SK-N-SH treated with all-trans-retinoic acid at 6 μM for 48 hours (cell line): ENCODE data around the gene ENTR1.
A peak's percentile ranks its signal among the peaks of the same experiment; 100 is the strongest.

Source experiments
- ATAC-seq: fragments of 200-7000 bp; cut with Tn5 transposase; 3 replicates; pipeline ENCODE4 v1.9.1; 2020; ENCODE audit warnings: mild to moderate bottlenecking, moderate library complexity
- ARNTL ChIP-seq: fragments of 450-650 bp; formaldehyde crosslinking; IDR thresholded peaks from 2 replicates; pipeline ENCODE4 v1.5.0; 2020; ENCODE audit warnings: low read depth, mild to moderate bottlenecking, moderate library complexity, borderline replicate concordance
- BACH2 ChIP-seq: fragments of 250-450 bp; sonication (Bioruptor Pico); IDR thresholded peaks from 2 replicates; pipeline ENCODE4 v1.9.0; 2021; ENCODE audit warnings: mild to moderate bottlenecking, borderline replicate concordance
- CSDC2 ChIP-seq: fragments of 250-450 bp; sonication (Bioruptor Pico); IDR thresholded peaks from 2 replicates; pipeline ENCODE4 v1.5.0; 2020; ENCODE audit warnings: mild to moderate bottlenecking, moderate library complexity
- ESRRG ChIP-seq: fragments of 250-450 bp; sonication (Bioruptor Pico); IDR thresholded peaks from 2 replicates; pipeline ENCODE4 v1.6.1; 2021; ENCODE audit warnings: mild to moderate bottlenecking
- GLIS3 ChIP-seq: fragments of 250-450 bp; sonication (Bioruptor Pico); IDR thresholded peaks from 2 replicates; pipeline ENCODE4 v1.5.0; 2020; ENCODE audit warnings: mild to moderate bottlenecking, moderate library complexity
- OSR1 ChIP-seq: fragments of 250-450 bp; sonication (Bioruptor Pico); IDR thresholded peaks from 2 replicates; pipeline ENCODE4 v1.8.0; 2022; ENCODE audit warnings: moderate library complexity, mild to moderate bottlenecking, inconsistent platforms
- POU6F1 ChIP-seq: fragments of 250-450 bp; sonication (Bioruptor Pico); IDR thresholded peaks from 2 replicates; pipeline ENCODE4 v1.8.0; 2021; ENCODE audit warnings: low read depth, mild to moderate bottlenecking, moderate library complexity, borderline replicate concordance
- PPARA ChIP-seq: fragments of 250-450 bp; sonication (Bioruptor Pico); IDR thresholded peaks from 2 replicates; pipeline ENCODE4 v1.5.0; 2020; ENCODE audit warnings: mild to moderate bottlenecking, borderline replicate concordance
- RARB ChIP-seq: fragments of 250-450 bp; sonication (Bioruptor Pico); IDR thresholded peaks from 2 replicates; pipeline ENCODE4 v1.8.0; 2021; ENCODE audit warnings: mild to moderate bottlenecking, moderate library complexity
- SNAI2 ChIP-seq: fragments of 250-450 bp; sonication (Bioruptor Pico); IDR thresholded peaks from 2 replicates; pipeline ENCODE4 v1.5.0; 2020; ENCODE audit warnings: mild to moderate bottlenecking, moderate library complexity
- TCF4 ChIP-seq: fragments of 250-450 bp; sonication (Bioruptor Pico); IDR thresholded peaks from 2 replicates; pipeline ENCODE4 v1.8.0; 2021; ENCODE audit warnings: mild to moderate bottlenecking, moderate library complexity, borderline replicate concordance
- TSHZ2 ChIP-seq: fragments of 250-450 bp; sonication (Bioruptor Pico); IDR thresholded peaks from 2 replicates; pipeline ENCODE4 v1.5.0; 2020; ENCODE audit warnings: mild to moderate bottlenecking, moderate library complexity
- ZC3H10 ChIP-seq: fragments of 250-450 bp; sonication (Bioruptor Pico); IDR thresholded peaks from 2 replicates; pipeline ENCODE4 v1.5.1; 2021; ENCODE audit warnings: mild to moderate bottlenecking, moderate library complexity
- ZFP3 ChIP-seq: fragments of 250-450 bp; sonication (Bioruptor Pico); IDR thresholded peaks from 2 replicates; pipeline ENCODE4 v1.5.0; 2020; ENCODE audit warnings: mild to moderate bottlenecking, moderate library complexity
- ZFP30 ChIP-seq: fragments of 450-650 bp; formaldehyde crosslinking; IDR thresholded peaks from 2 replicates; pipeline ENCODE4 v1.5.0; 2022; ENCODE audit warnings: mild to moderate bottlenecking, moderate library complexity
- ZNF70 ChIP-seq: fragments of 450-650 bp; formaldehyde crosslinking; IDR thresholded peaks from 2 replicates; pipeline ENCODE4 v1.5.0; 2020; ENCODE audit warnings: mild to moderate bottlenecking, moderate library complexity
- TF ChIP-seq, protein P1 (sequence below): fragments of 250-450 bp; sonication (Bioruptor Pico); IDR thresholded peaks from 2 replicates; pipeline ENCODE4 v1.8.0; 2020; ENCODE audit warnings: mild to moderate bottlenecking, moderate library complexity, borderline replicate concordance
- TF ChIP-seq, protein P2 (sequence below): fragments of 250-450 bp; sonication (Bioruptor Pico); IDR thresholded peaks from 2 replicates; pipeline ENCODE4 v1.5.1; 2021; ENCODE audit warnings: mild to moderate bottlenecking, moderate library complexity

ENTR1 gene

GRCh38 chr9:136366826-136367225, 43.6 kb downstream of the ENTR1 start (continued):
- TF ChIP-seq ARNTL (CRISPR knock-in tag) (no peak), SNAI2 (CRISPR knock-in tag) (no peak), ZC3H10 (no peak)
- TF ChIP-seq, all 23 proteins: peak for 0

DNA sequence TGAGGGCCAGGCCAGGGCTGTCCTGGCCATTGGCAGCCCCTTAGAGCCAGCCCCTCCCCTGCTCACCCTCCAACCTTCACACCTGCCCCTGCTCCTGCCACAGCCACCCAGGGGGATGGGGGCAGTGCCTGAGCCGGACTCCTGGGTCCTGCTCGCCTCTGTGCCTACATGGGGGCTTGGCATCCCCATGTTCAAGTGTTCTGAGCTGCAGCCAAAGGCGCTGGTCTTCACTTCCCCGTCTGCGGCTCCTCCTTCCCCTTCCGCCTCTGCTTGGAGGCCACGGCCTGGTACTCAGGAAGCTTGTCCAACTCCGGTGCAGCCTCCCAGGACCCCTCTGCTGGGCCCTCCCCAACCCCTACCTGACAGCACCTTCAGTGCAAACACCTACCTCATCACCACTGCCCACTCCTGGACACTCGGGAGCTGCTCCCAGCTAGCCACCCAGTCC, 44.6 kb downstream of the ENTR1 start:
- TF ChIP-seq ZFP3 (CRISPR knock-in tag) (no peak), CSDC2 (CRISPR knock-in tag) (no peak), TSHZ2 (CRISPR knock-in tag) (no peak), PPARA (CRISPR knock-in tag) (no peak), POU6F1 (CRISPR knock-in tag) (no peak), ZNF70 (CRISPR knock-in tag) (no peak), ARNTL (CRISPR knock-in tag) (no peak), GLIS3 (no peak), RARB (CRISPR knock-in tag) (no peak), ESRRG (CRISPR knock-in tag) (no peak)
- TF ChIP-seq, protein P1, sequence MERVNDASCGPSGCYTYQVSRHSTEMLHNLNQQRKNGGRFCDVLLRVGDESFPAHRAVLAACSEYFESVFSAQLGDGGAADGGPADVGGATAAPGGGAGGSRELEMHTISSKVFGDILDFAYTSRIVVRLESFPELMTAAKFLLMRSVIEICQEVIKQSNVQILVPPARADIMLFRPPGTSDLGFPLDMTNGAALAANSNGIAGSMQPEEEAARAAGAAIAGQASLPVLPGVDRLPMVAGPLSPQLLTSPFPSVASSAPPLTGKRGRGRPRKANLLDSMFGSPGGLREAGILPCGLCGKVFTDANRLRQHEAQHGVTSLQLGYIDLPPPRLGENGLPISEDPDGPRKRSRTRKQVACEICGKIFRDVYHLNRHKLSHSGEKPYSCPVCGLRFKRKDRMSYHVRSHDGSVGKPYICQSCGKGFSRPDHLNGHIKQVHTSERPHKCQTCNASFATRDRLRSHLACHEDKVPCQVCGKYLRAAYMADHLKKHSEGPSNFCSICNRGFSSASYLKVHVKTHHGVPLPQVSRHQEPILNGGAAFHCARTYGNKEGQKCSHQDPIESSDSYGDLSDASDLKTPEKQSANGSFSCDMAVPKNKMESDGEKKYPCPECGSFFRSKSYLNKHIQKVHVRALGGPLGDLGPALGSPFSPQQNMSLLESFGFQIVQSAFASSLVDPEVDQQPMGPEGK (CRISPR knock-in tag) = no peak
- TF ChIP-seq, protein P2, sequence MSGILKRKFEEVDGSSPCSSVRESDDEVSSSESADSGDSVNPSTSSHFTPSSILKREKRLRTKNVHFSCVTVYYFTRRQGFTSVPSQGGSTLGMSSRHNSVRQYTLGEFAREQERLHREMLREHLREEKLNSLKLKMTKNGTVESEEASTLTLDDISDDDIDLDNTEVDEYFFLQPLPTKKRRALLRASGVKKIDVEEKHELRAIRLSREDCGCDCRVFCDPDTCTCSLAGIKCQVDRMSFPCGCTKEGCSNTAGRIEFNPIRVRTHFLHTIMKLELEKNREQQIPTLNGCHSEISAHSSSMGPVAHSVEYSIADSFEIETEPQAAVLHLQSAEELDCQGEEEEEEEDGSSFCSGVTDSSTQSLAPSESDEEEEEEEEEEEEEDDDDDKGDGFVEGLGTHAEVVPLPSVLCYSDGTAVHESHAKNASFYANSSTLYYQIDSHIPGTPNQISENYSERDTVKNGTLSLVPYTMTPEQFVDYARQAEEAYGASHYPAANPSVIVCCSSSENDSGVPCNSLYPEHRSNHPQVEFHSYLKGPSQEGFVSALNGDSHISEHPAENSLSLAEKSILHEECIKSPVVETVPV = no peak
- no peak for ATAC-seq

GRCh38 chr9:136364942-136365774, 45.3 kb downstream of the ENTR1 start:
- no peak for ATAC-seq
- TF ChIP-seq TCF4 (CRISPR knock-in tag) = peak; percentile 52; the same call in 1 of the 2 replicates
- TF ChIP-seq, protein P1 (CRISPR knock-in tag) = no peak
- TF ChIP-seq, all 23 proteins: peak for 1

- TF ChIP-seq ZFP30 (CRISPR knock-in tag) = no peak
- TF ChIP-seq BACH2 = no peak
- TF ChIP-seq, protein P1 (CRISPR knock-in tag) = no peak
- no peak for TF ChIP-seq TCF4 (CRISPR knock-in tag)
- no peak for TF ChIP-seq OSR1
- no peak for ATAC-seq
Measured at GRCh38 chr9:136363949-136364748, 46.3 kb downstream of the ENTR1 start.
